Measurements from ENCODE around the gene MID1. TPM values are rescaled to one million over a fixed set of nuclear protein-coding genes. Genes with fewer than 3 reads are reported as not detected.
A peak's percentile ranks its signal among the peaks of the same experiment; 100 is the strongest.

Gene MID1
- total RNA-seq, 6 experiments from 2014 or later = 17.9 to 21.8 (median 18.6) TPM

DNA sequence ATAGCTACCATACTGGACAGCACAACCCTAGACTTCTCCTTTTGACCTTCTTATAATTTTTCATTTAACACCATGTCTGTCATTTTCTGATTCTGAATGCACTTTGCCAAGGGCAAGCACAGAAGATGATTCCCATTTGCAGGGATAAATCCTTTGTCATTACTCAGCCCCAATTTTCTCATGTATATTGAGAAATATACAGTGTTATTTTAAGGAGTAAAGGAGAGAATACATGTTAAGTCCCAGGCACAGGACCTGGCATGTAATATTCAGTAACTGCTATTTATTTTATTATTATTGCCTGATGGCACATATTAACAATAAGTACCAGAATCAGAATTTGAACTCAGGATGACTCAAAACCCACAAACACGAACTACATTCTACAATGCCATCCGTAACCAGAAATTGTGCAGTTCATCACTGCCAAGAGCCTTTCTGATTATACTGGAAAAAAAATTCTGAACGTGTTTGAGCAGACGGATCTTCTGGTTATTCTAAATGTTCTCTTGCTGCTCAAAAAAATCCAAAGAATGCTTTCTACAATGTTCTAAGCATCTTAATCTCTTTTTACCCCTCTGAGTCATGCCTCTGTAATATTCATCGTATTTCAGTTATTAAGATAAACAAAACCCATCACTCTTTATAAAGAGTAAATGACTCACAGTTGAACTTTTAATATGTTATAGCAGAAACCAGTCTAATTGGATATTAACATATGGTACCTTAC lies 170.0 kb downstream of the MID1 start:
- TF ChIP-seq CTCF (IDR thresholded peaks at IDR 0.05) = no peak
- no peaks in the 10 kb centered on the region for H3K27me3 Mint-ChIP-seq (ENCODE audit: insufficient read depth)
- DNase-seq = peak; percentile 79
- peak overlapping the region; percentile 76 for H3K27ac Mint-ChIP-seq
- peak overlapping the region; percentile 38; the same call in 1 of the 2 replicates for H3K4me3 Mint-ChIP-seq
- H3K4me1 Mint-ChIP-seq (ENCODE audit: low read depth) = peaks cover 50% of the 10 kb centered on the region
- H3K36me3 Mint-ChIP-seq (ENCODE audit: low read depth) = peaks cover 24% of the 10 kb centered on the region
- H3K9me3 Mint-ChIP-seq = no peaks in the 10 kb centered on the region; the same call in 1 of the 2 replicates

DNA sequence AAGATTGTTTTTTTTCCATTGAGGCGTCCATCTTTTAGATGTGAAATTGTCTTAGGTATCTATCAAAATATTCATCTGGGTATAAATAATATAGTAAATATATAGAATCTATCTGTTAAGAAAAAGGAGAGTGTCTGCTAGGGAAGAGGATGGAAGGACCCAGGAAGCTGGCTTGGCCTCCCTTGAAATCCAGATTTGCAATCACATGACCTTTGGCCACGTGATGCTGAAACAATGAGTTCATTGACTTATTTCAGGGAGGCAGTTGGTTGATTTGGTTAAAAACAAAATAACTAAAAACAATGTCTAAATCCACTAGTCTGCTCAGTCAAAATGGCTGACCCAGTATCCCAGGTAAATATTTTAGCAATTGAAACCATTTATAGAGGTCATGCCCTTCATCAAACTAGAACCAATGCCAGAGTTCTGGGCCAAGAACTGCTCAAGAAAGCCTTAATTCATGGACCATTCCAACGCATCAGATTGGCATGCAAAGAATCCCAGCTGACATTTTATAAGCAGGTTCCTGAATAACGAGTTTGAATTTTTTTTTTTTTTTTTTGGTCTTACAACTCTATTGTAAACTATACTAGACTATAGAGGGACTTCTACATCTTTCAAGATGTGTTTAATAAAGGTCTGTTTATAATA lies 172.7 kb downstream of the MID1 start:
- H3K27ac Mint-ChIP-seq = no peak overlapping the region
- peaks cover 43% of the 10 kb centered on the region for H3K4me1 Mint-ChIP-seq (ENCODE audit: low read depth)
- H3K4me3 Mint-ChIP-seq = no peak overlapping the region
- H3K36me3 Mint-ChIP-seq (ENCODE audit: low read depth) = peaks cover 9% of the 10 kb centered on the region
- TF ChIP-seq CTCF (IDR thresholded peaks at IDR 0.05) = no peak
- no peaks in the 10 kb centered on the region for H3K9me3 Mint-ChIP-seq
- no peaks in the 10 kb centered on the region for H3K27me3 Mint-ChIP-seq (ENCODE audit: insufficient read depth)
- DNase-seq = peak; percentile 12

- Mint-ChIP-seq H3K27me3 (ENCODE audit: insufficient read depth) (peaks cover 1% of the 10 kb centered on the region), H3K9me3 (no peaks in the 10 kb centered on the region; the same call in 1 of the 2 replicates), H3K36me3 (ENCODE audit: low read depth) (peaks cover 3% of the 10 kb centered on the region), H3K27ac (no peak overlapping the region), H3K4me1 (ENCODE audit: low read depth) (peaks cover 16% of the 10 kb centered on the region), H3K4me3 (no peak overlapping the region)
- peak; percentile 24; the same call in 1 of the 2 replicates for TF ChIP-seq CTCF (IDR thresholded peaks at IDR 0.05)
- DNase-seq = no peak
Measured at GRCh38 chrX:10444204-10444603, 176.2 kb downstream of the MID1 start.

GRCh38 chrX:10441464-10441863 lies 178.9 kb downstream of the MID1 start:
- Mint-ChIP-seq H3K27ac (no peak overlapping the region), H3K4me1 (ENCODE audit: low read depth) (no peaks in the 10 kb centered on the region), H3K4me3 (no peak overlapping the region), H3K27me3 (ENCODE audit: insufficient read depth) (peaks cover 1% of the 10 kb centered on the region), H3K9me3 (no peaks in the 10 kb centered on the region; the same call in 1 of the 2 replicates), H3K36me3 (ENCODE audit: low read depth) (no peaks in the 10 kb centered on the region)
- TF ChIP-seq CTCF (IDR thresholded peaks at IDR 0.05) = no peak
- DNase-seq = no peak

DNA sequence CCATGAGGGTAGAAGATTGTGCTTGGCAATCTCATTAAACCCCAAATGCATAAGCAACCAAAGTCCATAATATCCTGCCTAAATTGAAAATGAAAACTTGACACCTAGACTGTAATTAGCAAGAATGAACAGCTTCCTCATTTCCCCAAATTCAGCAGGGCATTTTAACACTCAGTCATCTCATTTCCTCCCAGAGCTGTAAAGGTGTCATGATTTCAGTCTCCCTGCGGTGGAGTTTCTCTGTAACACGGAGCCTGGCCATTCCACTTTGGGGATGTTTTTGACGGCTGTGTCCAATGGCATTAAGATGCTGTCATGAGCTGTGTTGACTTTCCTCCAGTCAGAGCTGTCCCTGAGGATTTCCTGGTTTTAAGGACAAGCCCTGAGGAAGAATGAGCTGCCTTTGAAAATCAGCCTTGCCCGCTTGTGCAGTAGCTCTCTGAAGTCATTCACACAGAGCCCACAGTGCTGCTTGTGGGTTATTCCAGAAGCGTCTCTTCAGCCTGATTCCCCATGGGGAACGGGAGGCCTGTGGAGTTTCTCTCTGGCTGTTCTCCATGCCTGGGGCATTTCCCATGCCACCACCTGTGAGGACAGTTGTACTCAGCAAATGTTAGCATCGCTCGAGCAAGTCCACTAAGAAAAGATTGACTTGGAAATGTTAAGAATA lies 187.0 kb downstream of the MID1 start:
- no peak for DNase-seq
- Mint-ChIP-seq H3K4me1 (ENCODE audit: low read depth) (no peaks in the 10 kb centered on the region), H3K4me3 (no peak overlapping the region), H3K9me3 (no peaks in the 10 kb centered on the region), H3K27me3 (ENCODE audit: insufficient read depth) (no peaks in the 10 kb centered on the region), H3K27ac (no peak overlapping the region), H3K36me3 (ENCODE audit: low read depth) (no peaks in the 10 kb centered on the region)
- no peak for TF ChIP-seq CTCF (IDR thresholded peaks at IDR 0.05)
